B cell (primary cell): ENCODE results near the gene NADK2. TPM values are rescaled to one million over a fixed set of nuclear protein-coding genes. Genes with fewer than 3 reads are reported as not detected.

Source experiments
- ATAC-seq: fragments of 200-7000 bp; cut with Tn5 transposase; one replicate; pipeline ENCODE4 v1.10.0; 2021; ENCODE audit warnings: low read depth, mild to moderate bottlenecking, moderate number of reproducible peaks, moderate library complexity
- CTCF ChIA-PET: fragments of 350-600 bp; sonication (Branson Sonifier 250); formaldehyde crosslinking; loops from one replicate; lab custom pipeline; 2021; ENCODE audit warnings: antibody characterized with exemption, inconsistent platforms; lab: Charles Lee
- POLR2A ChIA-PET: fragments of 350-600 bp; sonication (Branson Sonifier 250); formaldehyde crosslinking; loops from one replicate; lab custom pipeline; 2021; ENCODE audit warnings: antibody characterized with exemption; lab: Charles Lee
- DNase-seq: peaks from one replicate; pipeline ENCODE4 v3.0.0; 2013
- H2AFZ ChIP-seq: 2 replicates; pipeline ENCODE4 v1.6.1; 2012; ENCODE audit warnings: mild to moderate bottlenecking, low read depth, low read length; ENCODE audit not compliant: insufficient read depth, poor library complexity, severe bottlenecking
- H3K27ac ChIP-seq, 2 donors: 1 replicate in 1 of 2; 2 replicates in 1 of 2; pipeline ENCODE4 v1.5.1; 2012 to 2013; ENCODE audit warnings: low read length in 2 of 2, mild to moderate bottlenecking in 2 of 2, moderate library complexity in 1 of 2
- H3K27me3 ChIP-seq, 4 experiments: fragments of 200-600 bp in 1 of 4; sonication (generic) in 1 of 4; replicated peaks in 1 of 4; 1 replicate in 2 of 4; 2 replicates in 2 of 4; pipeline versions ENCODE4 v1.6.1 to v1.7.0; 2013 to 2016; ENCODE audit warnings: low read length in 3 of 4, mild to moderate bottlenecking in 2 of 4, mixed read lengths in 1 of 4, moderate library complexity in 1 of 4; ENCODE audit not compliant: insufficient read depth in 4 of 4, control insufficient read depth in 3 of 4; ENCODE audit errors: control extremely low read depth in 1 of 4
- H3K36me3 ChIP-seq, 2 experiments: replicated peaks in 1 of 2; 1 replicate in 1 of 2; 2 replicates in 1 of 2; pipeline versions ENCODE4 v1.6.1 to v1.7.1; 2013; ENCODE audit warnings: low read length in 1 of 2; ENCODE audit not compliant: insufficient read depth in 2 of 2, control insufficient read depth in 1 of 2; ENCODE audit errors: control extremely low read depth in 1 of 2, extremely low read depth in 1 of 2
- H3K4me1 ChIP-seq, 2 donors: fragments of 200-600 bp in 1 of 2; sonication (generic) in 1 of 2; 1 replicate in 1 of 2; 2 replicates in 1 of 2; pipeline versions ENCODE4 v1.5.1 to v1.6.1; 2013 to 2017; ENCODE audit warnings: low read length in 2 of 2; ENCODE audit not compliant: control insufficient read depth in 2 of 2, insufficient read depth in 2 of 2
- H3K4me2 ChIP-seq: replicated peaks from 2 replicates; pipeline ENCODE3; 2012; ENCODE audit warnings: mild to moderate bottlenecking, low read depth, low read length; ENCODE audit not compliant: poor library complexity, severe bottlenecking
- H3K4me3 ChIP-seq, 5 experiments: fragments of 200-600 bp in 1 of 5; sonication (generic) in 1 of 5; 1 replicate in 3 of 5; 2 replicates in 2 of 5; pipeline versions ENCODE4 v1.5.1 to v1.7.0; 2011 to 2016; ENCODE audit warnings: low read length in 4 of 5, mild to moderate bottlenecking in 4 of 5, low read depth in 2 of 5, control low read depth in 1 of 5, moderate library complexity in 1 of 5; ENCODE audit not compliant: insufficient read depth in 1 of 5; ENCODE audit errors: control extremely low read depth in 1 of 5, extremely low read depth in 1 of 5
- H3K79me2 ChIP-seq: fragments of 200-600 bp; sonication (generic); one replicate; pipeline ENCODE4 v1.6.0; 2016; ENCODE audit warnings: low read length; ENCODE audit not compliant: control insufficient read depth, insufficient read depth
- H3K9ac ChIP-seq: fragments of 200-600 bp; sonication (generic); 2 replicates; pipeline ENCODE4 v1.6.1; 2017; ENCODE audit warnings: mild to moderate bottlenecking, low read length, moderate library complexity
- H3K9me3 ChIP-seq, 3 donors: one replicate each; pipeline versions ENCODE4 v1.6.1 to v1.7.1; 2013; ENCODE audit warnings: low read length in 2 of 3; ENCODE audit not compliant: control insufficient read depth in 2 of 3, insufficient read depth in 1 of 3; ENCODE audit errors: control extremely low read depth in 1 of 3
- H4K20me1 ChIP-seq: 2 replicates; pipeline ENCODE4 v1.6.0; 2012; ENCODE audit warnings: mild to moderate bottlenecking, low read length; ENCODE audit not compliant: insufficient read depth, control insufficient read depth, poor library complexity, severe bottlenecking
- H3K27ac Mint-ChIP-seq: one replicate; pipeline ENCODE4 v1.8.0; 2021; ENCODE audit warnings: mixed read lengths
- H3K27me3 Mint-ChIP-seq: one replicate; pipeline ENCODE4 v1.8.0; 2021; ENCODE audit warnings: mixed read lengths
- H3K4me1 Mint-ChIP-seq: one replicate; pipeline ENCODE4 v1.8.0; 2021; ENCODE audit warnings: mixed read lengths
- H3K4me3 Mint-ChIP-seq: one replicate; pipeline ENCODE4 v1.8.0; 2021; ENCODE audit warnings: mixed read lengths
- H3K9me3 Mint-ChIP-seq: one replicate; pipeline ENCODE4 v1.8.0; 2022; ENCODE audit warnings: mixed read lengths; ENCODE audit not compliant: insufficient read depth
- CTCF ChIP-seq: fragments of 200-600 bp; IDR thresholded peaks from one replicate; pipeline ENCODE4 v1.8.0; 2022; ENCODE audit warnings: antibody characterized with exemption, mild to moderate bottlenecking
- EZH2 ChIP-seq: IDR thresholded peaks from 2 replicates; pipeline ENCODE4 v1.6.1; 2012; ENCODE audit warnings: borderline replicate concordance, low read depth, mild to moderate bottlenecking, moderate library complexity, low read length; ENCODE audit not compliant: insufficient read depth, poor library complexity, severe bottlenecking
- WGBS: methylation state at CpG from one replicate; pipeline ENCODE4 v1.1.5; 2013; ENCODE audit warnings: missing lambda C conversion rate; ENCODE audit not compliant: insufficient coverage; 5-methylcytosine and 5-hydroxymethylcytosine counted together
- intact Hi-C: fragments of 100-400 bp; cut with micrococcal nuclease; formaldehyde crosslinking; loops from one replicate; pipeline ENCODE4 v1.10.0; 2022
- polyA plus RNA-seq: library from polyadenylated mRNA; depleted of rRNA; stranded (reverse); fragments of >200 nt; gene quantifications from 2 replicates; pipeline ENCODE4 v1.2.3, GENCODE V29; 2012
- total RNA-seq, 2 donors: library from RNA; stranded (reverse); fragments of 120-200 nt in 1 of 2; gene quantifications; 1 replicate in 1 of 2; 2 replicates in 1 of 2; pipeline versions ENCODE4 v1.2.3 to v1.2.4, GENCODE V29; 2013 to 2022

Gene NADK2
- total and polyA plus RNA-seq, 2 donors (not counting 1 experiment from before 2014, with no cell fraction given) = 3.3 to 18.6 TPM

- no peaks in the 10 kb centered on the region for H3K4me1 Mint-ChIP-seq
- no CpG with 5 or more reads among the region's 1 CpG for WGBS
- POLR2A ChIA-PET = no interaction called here
Observed at GRCh38 chr5:36230151-36230790, 11.5 kb downstream of the NADK2 start.

More at GRCh38 chr5:36230151-36230790, 11.5 kb downstream of the NADK2 start:
- Histone ChIP-seq H3K9ac (no peak overlapping the region), H3K36me3 (peaks cover 0 to 7% of the 10 kb centered on the region in 2 experiments), H2AFZ (no peak overlapping the region), H3K4me1 (no peaks in the 10 kb centered on the region), H3K79me2 (peaks cover 19% of the 10 kb centered on the region), H3K27me3 (no peaks in the 10 kb centered on the region), H3K27ac (no peak overlapping the region), H4K20me1 (no peaks in the 10 kb centered on the region), H3K4me2 (no peak overlapping the region), H3K9me3 (no peaks in the 10 kb centered on the region), H3K4me3 (no peak overlapping the region)
- Mint-ChIP-seq H3K4me3 (no peak overlapping the region), H3K27ac (no peak overlapping the region), H3K9me3 (no peaks in the 10 kb centered on the region), H3K27me3 (no peaks in the 10 kb centered on the region)
- CTCF ChIA-PET = interaction anchor here (0.8 kb wide), 1 partner anchor 35 kb away, joined by 3 read pairs; no protein-coding TSS in a partner anchor
- TF ChIP-seq EZH2 (no peak), CTCF (no peak)
- ATAC-seq (no peak), DNase-seq (no peak)
- intact Hi-C loops = no loop called here
